Effector CD8-positive, alpha-beta T cell (primary cell): Measurements from ENCODE around the gene GJD4.

Source experiments
- DNase-seq: peaks from one replicate; lab custom pipeline; 2025; lab: John Stamatoyannopoulos, UW

The GJD4 gene

GRCh38 chr10:35579116-35579515 lies 26.0 kb upstream of the GJD4 start:
- DNase-seq = no peak

- DNase-seq = no peak
Measured at GRCh38 chr10:35579726-35580422, 25.3 kb upstream of the GJD4 start.

GRCh38 chr10:35580423-35580770 lies 24.7 kb upstream of the GJD4 start:
- DNase-seq = no peak

- DNase-seq = no peak
Measured at GRCh38 chr10:35581655-35582054, 23.5 kb upstream of the GJD4 start.

- no peak for DNase-seq
Measured at GRCh38 chr10:35584946-35585345, 20.2 kb upstream of the GJD4 start.

GRCh38 chr10:35585356-35585755 lies 19.8 kb upstream of the GJD4 start:
- DNase-seq = no peak

GRCh38 chr10:35585903-35586535 lies 19.1 kb upstream of the GJD4 start:
- DNase-seq = no peak

- DNase-seq = no peak
Measured at GRCh38 chr10:35588836-35589235, 16.3 kb upstream of the GJD4 start.

GRCh38 chr10:35592441-35592840 lies 12.7 kb upstream of the GJD4 start:
- no peak for DNase-seq

GRCh38 chr10:35594115-35595079 lies 10.7 kb upstream of the GJD4 start:
- no peak for DNase-seq

- no peak for DNase-seq
Measured at GRCh38 chr10:35595106-35595505, 10.0 kb upstream of the GJD4 start.

GRCh38 chr10:35598379-35598778 lies 6.8 kb upstream of the GJD4 start:
- DNase-seq = no peak

- DNase-seq = no peak
Measured at GRCh38 chr10:35600193-35600592, 4.9 kb upstream of the GJD4 start.

- DNase-seq = no peak
Measured at GRCh38 chr10:35606430-35606829, 1.3 kb downstream of the GJD4 start.

GRCh38 chr10:35607475-35608327 lies 2.6 kb downstream of the GJD4 start:
- no peak for DNase-seq

GRCh38 chr10:35608328-35608672 lies 3.2 kb downstream of the GJD4 start:
- no peak for DNase-seq

- DNase-seq = no peak
Measured at GRCh38 chr10:35611750-35612149, 6.6 kb downstream of the GJD4 start.

- DNase-seq = no peak
Measured at GRCh38 chr10:35612385-35613106, 7.4 kb downstream of the GJD4 start.

- DNase-seq = no peak
Measured at GRCh38 chr10:35613107-35613440, 7.9 kb downstream of the GJD4 start.

- DNase-seq = no peak
Measured at GRCh38 chr10:35613597-35614226, 8.6 kb downstream of the GJD4 start.

GRCh38 chr10:35614312-35614711 lies 9.2 kb downstream of the GJD4 start:
- DNase-seq = no peak
